ENCODE data around the gene ZNF232.
A peak's percentile ranks its signal among the peaks of the same experiment; 100 is the strongest.
"Not testable (repeated sequence)": the region's sequence is repeated elsewhere in the genome, so short reads cannot be mapped to it uniquely, and the experiment has no call there.

The ZNF232 gene

GRCh38 chr17:5097101-5097834 is 14.4 kb downstream of the ZNF232 start:
- Histone ChIP-seq H3K4me3 (peak overlapping the region; percentile 42), H3K36me3 (ENCODE audit: insufficient read depth, low read length) (no peaks in the 10 kb centered on the region; the same call in 1 of the 2 replicates), H3K27ac (no peak overlapping the region), H3K9ac (ENCODE audit: insufficient read length) (no peak overlapping the region), H3K9me3 (ENCODE audit: low read depth, low read length) (peaks cover 11% of the 10 kb centered on the region; the same call in 1 of the 2 replicates)
- no peak for TF ChIP-seq EZH2 (IDR thresholded peaks at IDR 0.05)
- DNase-seq (ENCODE audit: low read depth, low spot score): no peak

- H3K9me3 ChIP-seq (ENCODE audit: low read depth, low read length): peaks cover 14% of the 10 kb centered on the region; the same call in 1 of the 2 replicates
Observed at GRCh38 chr17:5096731-5097100, 15.0 kb downstream of the ZNF232 start.

GRCh38 chr17:5092218-5093010 is 19.3 kb downstream of the ZNF232 start:
- peaks cover 29% of the 10 kb centered on the region for H3K9me3 ChIP-seq (ENCODE audit: low read depth, low read length)
- DNase-seq (ENCODE audit: low read depth, low spot score): no peak
- no peak overlapping the region for H3K27ac ChIP-seq
- H3K9ac ChIP-seq (ENCODE audit: insufficient read length): no peak overlapping the region
- H3K36me3 ChIP-seq (ENCODE audit: insufficient read depth, low read length): peaks cover 34% of the 10 kb centered on the region
- no peak for TF ChIP-seq POLR2AphosphoS5 (IDR thresholded peaks at IDR 0.05; ENCODE audit: borderline replicate concordance, low read depth, low read length)
- TF ChIP-seq FOXP2 (optimal IDR thresholded peaks at IDR 0.05; ENCODE audit: control extremely low read depth, extremely low read length, insufficient read depth): no peak
- no peak for TF ChIP-seq EZH2 (IDR thresholded peaks at IDR 0.05)
- no peak overlapping the region for H3K4me3 ChIP-seq

More at GRCh38 chr17:5096731-5097100, 15.0 kb downstream of the ZNF232 start:
- Histone ChIP-seq H3K36me3 (ENCODE audit: insufficient read depth, low read length) (peaks cover 5% of the 10 kb centered on the region), H3K4me3 (no peak overlapping the region; the same call in 1 of the 2 replicates), H3K9ac (ENCODE audit: insufficient read length) (no peak overlapping the region), H3K27ac (no peak overlapping the region)
- TF ChIP-seq POLR2AphosphoS5 (IDR thresholded peaks at IDR 0.05; ENCODE audit: borderline replicate concordance, low read depth, low read length) (no peak), EZH2 (IDR thresholded peaks at IDR 0.05) (no peak), FOXP2 (optimal IDR thresholded peaks at IDR 0.05; ENCODE audit: control extremely low read depth, extremely low read length, insufficient read depth) (no peak)
- DNase-seq (ENCODE audit: low read depth, low spot score): no peak

DNA sequence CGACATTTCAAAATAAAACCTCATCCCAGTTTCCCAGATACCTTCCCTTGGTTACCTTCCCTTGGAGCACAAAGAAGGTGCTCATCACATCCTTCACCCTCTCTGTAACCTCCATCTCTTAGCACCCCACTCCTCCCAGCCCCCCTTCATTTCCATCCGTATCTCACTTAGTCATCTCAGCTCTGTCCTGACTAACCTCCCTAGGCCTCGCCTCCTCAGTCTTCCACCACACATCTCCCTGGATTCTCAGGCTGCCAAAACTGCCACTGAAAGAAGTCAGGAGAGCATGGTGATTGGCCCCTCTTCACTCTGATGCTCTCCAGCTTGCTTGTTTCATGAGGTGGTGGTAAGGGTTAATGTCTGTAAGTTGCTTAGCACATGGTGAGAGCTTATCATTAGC is 31.1 kb downstream of the ZNF232 start:
- no peak for DNase-seq (ENCODE audit: low read depth, low spot score)
- no peaks in the 10 kb centered on the region; the same call in 1 of the 2 replicates for H3K36me3 ChIP-seq (ENCODE audit: insufficient read depth, low read length)
- TF ChIP-seq POLR2AphosphoS5 (IDR thresholded peaks at IDR 0.05; ENCODE audit: borderline replicate concordance, low read depth, low read length) (no peak), EZH2 (IDR thresholded peaks at IDR 0.05) (no peak), FOXP2 (optimal IDR thresholded peaks at IDR 0.05; ENCODE audit: control extremely low read depth, extremely low read length, insufficient read depth) (no peak)
- no peak overlapping the region for H3K4me3 ChIP-seq
- no peak overlapping the region for H3K9ac ChIP-seq (ENCODE audit: insufficient read length)
- no peak overlapping the region for H3K27ac ChIP-seq
- no peaks in the 10 kb centered on the region for H3K9me3 ChIP-seq (ENCODE audit: low read depth, low read length)

GRCh38 chr17:5078106-5079028 is 33.3 kb downstream of the ZNF232 start, which contains the start of gene ZFP3:
ZFP3 (plus strand) TSS chr17:5078467; CDS start chr17:5091505, 13,038 bp downstream.
- Histone ChIP-seq H3K36me3 (ENCODE audit: insufficient read depth, low read length) (no peaks in the 10 kb centered on the region; the same call in 1 of the 2 replicates), H3K9me3 (ENCODE audit: low read depth, low read length) (no peaks in the 10 kb centered on the region), H3K9ac (ENCODE audit: insufficient read length) (peak within 1 kb of the TSS; percentile 79), H3K4me3 (peak within 1 kb of the TSS; percentile 82), H3K27ac (peak within 1 kb of the TSS; percentile 31; the same call in 1 of the 2 replicates)
- TF ChIP-seq POLR2AphosphoS5 (IDR thresholded peaks at IDR 0.05; ENCODE audit: borderline replicate concordance, low read depth, low read length): no peak
- no peak for TF ChIP-seq FOXP2 (optimal IDR thresholded peaks at IDR 0.05; ENCODE audit: control extremely low read depth, extremely low read length, insufficient read depth)
- no peak for TF ChIP-seq EZH2 (IDR thresholded peaks at IDR 0.05)
- no peak for DNase-seq (ENCODE audit: low read depth, low spot score)

DNA sequence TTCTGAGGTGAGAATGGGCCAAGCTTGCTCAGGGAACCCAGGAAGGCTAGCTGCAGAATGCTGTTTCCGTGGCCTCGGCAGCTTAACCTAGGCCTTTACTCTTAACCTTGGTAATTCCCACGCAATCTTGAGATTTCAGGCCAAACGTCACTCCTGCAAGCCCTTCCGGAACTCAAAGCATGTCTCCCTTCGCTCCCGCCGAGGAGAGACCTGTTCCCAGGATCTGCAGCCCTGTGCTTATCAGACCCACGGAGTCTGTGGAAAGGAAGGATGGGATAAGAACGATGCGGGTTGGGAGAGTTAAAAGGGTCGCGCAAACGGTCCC is 33.9 kb downstream of the ZNF232 start:
- H3K36me3 ChIP-seq (ENCODE audit: insufficient read depth, low read length): no peaks in the 10 kb centered on the region; the same call in 1 of the 2 replicates
- no peak for DNase-seq (ENCODE audit: low read depth, low spot score)
- peak overlapping the region; percentile 31; the same call in 1 of the 2 replicates for H3K27ac ChIP-seq
- no peaks in the 10 kb centered on the region for H3K9me3 ChIP-seq (ENCODE audit: low read depth, low read length)
- H3K4me3 ChIP-seq: peak overlapping the region; percentile 82
- H3K9ac ChIP-seq (ENCODE audit: insufficient read length): peak overlapping the region; percentile 79
- TF ChIP-seq FOXP2 (optimal IDR thresholded peaks at IDR 0.05; ENCODE audit: control extremely low read depth, extremely low read length, insufficient read depth) (no peak), EZH2 (IDR thresholded peaks at IDR 0.05) (no peak), POLR2AphosphoS5 (IDR thresholded peaks at IDR 0.05; ENCODE audit: borderline replicate concordance, low read depth, low read length) (no peak)

- DNase-seq (ENCODE audit: low read depth, low spot score); H3K27ac ChIP-seq; H3K9me3 ChIP-seq (ENCODE audit: low read depth, low read length); H3K9ac ChIP-seq (ENCODE audit: insufficient read length); H3K36me3 ChIP-seq (ENCODE audit: insufficient read depth, low read length): not testable (repeated sequence)
- H3K4me3 ChIP-seq: peak overlapping the region; percentile 82; the same call in 1 of the 2 replicates
Observed at GRCh38 chr17:5077275-5077674, 34.4 kb downstream of the ZNF232 start.

- not testable (repeated sequence) for H3K9me3 ChIP-seq (ENCODE audit: low read depth, low read length); H3K36me3 ChIP-seq (ENCODE audit: insufficient read depth, low read length); H3K4me3 ChIP-seq; H3K9ac ChIP-seq (ENCODE audit: insufficient read length); H3K27ac ChIP-seq; DNase-seq (ENCODE audit: low read depth, low spot score)
Observed at GRCh38 chr17:5075472-5075871, 36.2 kb downstream of the ZNF232 start.
